OCI-LY3 (cell line): Measurements from ENCODE around the gene PLEKHA6.

ENCODE experiments used
- H2AFZ ChIP-seq: fragments of 200-600, 300-600 bp; shearing (Covaris generic); 2 replicates; pipeline ENCODE4 v1.6.0; 2014; ENCODE audit warnings: antibody characterized with exemption, low read depth, low read length
- H3K27ac ChIP-seq: fragments of 200-600, 300-600 bp; sonication (generic); 2 replicates; pipeline ENCODE4 v1.5.1; 2014; ENCODE audit warnings: mild to moderate bottlenecking, low read length, moderate library complexity, mixed read lengths
- H3K27me3 ChIP-seq: fragments of 200-600, 300-600 bp; sonication (generic); 2 replicates; pipeline ENCODE4 v1.6.1; 2014; ENCODE audit warnings: low read depth, low read length, mixed read lengths
- H3K36me3 ChIP-seq: fragments of 200-600, 300-600 bp; sonication (generic); replicated peaks from 2 replicates; pipeline ENCODE3; 2014; ENCODE audit warnings: low read depth, low read length, mixed read lengths
- H3K4me1 ChIP-seq: fragments of 300-600, 200-600 bp; sonication (generic); 2 replicates; pipeline ENCODE4 v1.6.1; 2014; ENCODE audit warnings: low read length, mixed read lengths
- H3K4me2 ChIP-seq: fragments of 200-600, 300-600 bp; sonication (generic); 2 replicates; pipeline ENCODE4 v1.6.1; 2014; ENCODE audit warnings: low read length, mixed read lengths
- H3K4me3 ChIP-seq: fragments of 300-600, 200-600 bp; sonication (generic); 2 replicates; pipeline ENCODE4 v1.5.1; 2014; ENCODE audit warnings: antibody characterized with exemption, mild to moderate bottlenecking, low read length, moderate library complexity
- H3K79me2 ChIP-seq: fragments of 300-600, 200-600 bp; shearing (Covaris generic); 2 replicates; pipeline ENCODE4 v1.6.1; 2014; ENCODE audit warnings: mild to moderate bottlenecking, low read length, mixed read lengths
- H3K9ac ChIP-seq: fragments of 300-600, 200-600 bp; shearing (Covaris generic); 2 replicates; pipeline ENCODE4 v1.6.0; 2014; ENCODE audit warnings: mild to moderate bottlenecking, low read length, moderate library complexity
- H3K9me3 ChIP-seq: fragments of 200-600, 300-600 bp; shearing (Covaris generic); 2 replicates; pipeline ENCODE4 v1.6.1; 2014; ENCODE audit warnings: low read length, mixed read lengths; ENCODE audit not compliant: insufficient read depth
- H4K20me1 ChIP-seq: fragments of 200-600, 300-600 bp; sonication (generic); 2 replicates; pipeline ENCODE4 v1.6.1; 2016; ENCODE audit warnings: low read length, mixed read lengths; ENCODE audit not compliant: insufficient read depth
- EZH2phosphoT487 ChIP-seq: fragments of 200-600 bp; shearing (Covaris generic); IDR thresholded peaks from 2 replicates; pipeline ENCODE4 v1.6.1; 2018; ENCODE audit warnings: antibody characterized with exemption, mixed run types, low read depth
- TF ChIP-seq, protein P1 (sequence below): fragments of 200-600, 300-600 bp; sonication (generic); IDR thresholded peaks from 2 replicates; pipeline ENCODE4 v1.5.1; 2014; ENCODE audit warnings: antibody characterized with exemption, low read length, low read depth

PLEKHA6 gene

DNA sequence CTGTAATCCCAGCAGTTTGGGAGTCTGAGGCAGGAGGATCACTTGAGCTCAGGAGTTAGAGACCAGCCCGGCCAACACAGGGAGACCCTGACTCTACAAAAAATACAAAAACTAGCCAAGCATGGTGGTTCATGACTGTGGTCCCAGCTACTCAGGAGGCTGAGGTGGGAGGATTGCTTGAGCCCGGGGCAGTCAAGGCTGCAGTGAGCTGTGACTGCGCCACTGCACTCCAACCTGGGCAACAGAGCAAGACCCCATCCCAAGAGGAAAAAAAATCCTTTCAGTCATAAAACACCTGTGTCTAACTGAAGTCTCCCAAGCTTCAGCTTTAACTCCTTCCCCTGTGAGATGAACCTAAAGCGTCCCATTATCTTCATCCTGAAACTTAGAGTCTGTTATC lies 112.9 kb downstream of the PLEKHA6 start:
- H3K9me3 ChIP-seq = no peaks in the 10 kb centered on the region
- no peaks in the 10 kb centered on the region for H3K79me2 ChIP-seq
- H4K20me1 ChIP-seq = no peaks in the 10 kb centered on the region
- TF ChIP-seq, protein P1, sequence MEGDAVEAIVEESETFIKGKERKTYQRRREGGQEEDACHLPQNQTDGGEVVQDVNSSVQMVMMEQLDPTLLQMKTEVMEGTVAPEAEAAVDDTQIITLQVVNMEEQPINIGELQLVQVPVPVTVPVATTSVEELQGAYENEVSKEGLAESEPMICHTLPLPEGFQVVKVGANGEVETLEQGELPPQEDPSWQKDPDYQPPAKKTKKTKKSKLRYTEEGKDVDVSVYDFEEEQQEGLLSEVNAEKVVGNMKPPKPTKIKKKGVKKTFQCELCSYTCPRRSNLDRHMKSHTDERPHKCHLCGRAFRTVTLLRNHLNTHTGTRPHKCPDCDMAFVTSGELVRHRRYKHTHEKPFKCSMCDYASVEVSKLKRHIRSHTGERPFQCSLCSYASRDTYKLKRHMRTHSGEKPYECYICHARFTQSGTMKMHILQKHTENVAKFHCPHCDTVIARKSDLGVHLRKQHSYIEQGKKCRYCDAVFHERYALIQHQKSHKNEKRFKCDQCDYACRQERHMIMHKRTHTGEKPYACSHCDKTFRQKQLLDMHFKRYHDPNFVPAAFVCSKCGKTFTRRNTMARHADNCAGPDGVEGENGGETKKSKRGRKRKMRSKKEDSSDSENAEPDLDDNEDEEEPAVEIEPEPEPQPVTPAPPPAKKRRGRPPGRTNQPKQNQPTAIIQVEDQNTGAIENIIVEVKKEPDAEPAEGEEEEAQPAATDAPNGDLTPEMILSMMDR = no peak
- no peak for TF ChIP-seq EZH2phosphoT487
- peaks cover 45% of the 10 kb centered on the region for H3K27me3 ChIP-seq
- no peak overlapping the region for H3K9ac ChIP-seq
- no peak overlapping the region for H3K4me3 ChIP-seq
- no peaks in the 10 kb centered on the region for H3K36me3 ChIP-seq
- H3K27ac ChIP-seq = no peak overlapping the region
- no peak overlapping the region for H2AFZ ChIP-seq
- H3K4me1 ChIP-seq = no peaks in the 10 kb centered on the region
- no peak overlapping the region for H3K4me2 ChIP-seq

DNA sequence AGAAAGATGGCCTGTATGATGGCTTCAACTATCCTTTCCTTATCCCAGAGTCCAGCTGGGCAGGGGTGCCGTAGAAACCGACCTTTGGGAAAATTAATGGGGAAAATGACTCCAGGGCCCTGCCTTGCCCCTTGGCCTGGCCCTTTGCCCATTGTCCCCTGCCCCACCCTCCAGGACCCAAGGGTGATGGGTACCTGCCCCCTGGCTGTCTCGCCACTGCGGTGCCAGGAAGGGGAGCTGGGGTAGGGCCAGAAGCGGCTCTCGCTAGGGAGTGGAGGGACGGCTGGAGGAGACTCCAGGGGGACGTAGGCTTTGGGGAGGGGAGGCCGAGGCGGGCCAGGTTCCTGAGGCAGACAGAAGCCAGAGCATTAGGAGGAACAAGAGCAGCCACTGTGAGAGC lies 116.8 kb downstream of the PLEKHA6 start:
- Histone ChIP-seq H3K4me1 (no peaks in the 10 kb centered on the region), H4K20me1 (no peaks in the 10 kb centered on the region), H3K36me3 (no peaks in the 10 kb centered on the region), H3K4me3 (no peak overlapping the region), H3K79me2 (no peaks in the 10 kb centered on the region), H3K27me3 (0 out of 2 replicates have a peak, but pooled peaks cover 16% of the 10 kb centered on the region), H3K9me3 (no peaks in the 10 kb centered on the region), H2AFZ (no peak overlapping the region), H3K9ac (no peak overlapping the region), H3K4me2 (no peak overlapping the region), H3K27ac (no peak overlapping the region)
- TF ChIP-seq, protein P1 = no peak
- no peak for TF ChIP-seq EZH2phosphoT487

DNA sequence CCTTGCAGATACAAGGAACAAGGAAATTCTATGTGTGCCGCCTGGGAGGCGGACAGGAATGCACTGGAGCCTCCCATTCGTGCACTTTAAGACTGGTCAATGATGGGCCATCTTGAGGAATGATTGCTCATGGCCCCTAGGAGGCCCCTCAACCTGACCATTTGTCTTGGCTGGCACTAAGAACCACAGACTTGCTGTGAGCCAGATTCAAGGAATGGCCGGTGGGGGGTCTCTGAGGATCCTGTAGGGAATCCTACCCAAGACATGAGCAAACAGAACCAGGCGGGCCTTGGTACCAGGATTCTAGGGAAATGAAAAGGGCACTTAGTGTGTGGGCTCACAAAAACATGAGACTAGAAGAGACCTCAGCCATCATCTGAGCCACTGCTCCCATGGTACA lies 117.8 kb downstream of the PLEKHA6 start:
- Histone ChIP-seq H3K4me1 (no peaks in the 10 kb centered on the region), H3K9ac (no peak overlapping the region), H3K4me2 (no peak overlapping the region), H2AFZ (no peak overlapping the region), H3K27me3 (0 out of 2 replicates have a peak, but pooled peaks cover 10% of the 10 kb centered on the region), H3K9me3 (no peaks in the 10 kb centered on the region), H3K36me3 (no peaks in the 10 kb centered on the region), H4K20me1 (no peaks in the 10 kb centered on the region), H3K4me3 (no peak overlapping the region), H3K27ac (no peak overlapping the region), H3K79me2 (no peaks in the 10 kb centered on the region)
- no peak for TF ChIP-seq EZH2phosphoT487
- TF ChIP-seq, protein P1 = no peak

DNA sequence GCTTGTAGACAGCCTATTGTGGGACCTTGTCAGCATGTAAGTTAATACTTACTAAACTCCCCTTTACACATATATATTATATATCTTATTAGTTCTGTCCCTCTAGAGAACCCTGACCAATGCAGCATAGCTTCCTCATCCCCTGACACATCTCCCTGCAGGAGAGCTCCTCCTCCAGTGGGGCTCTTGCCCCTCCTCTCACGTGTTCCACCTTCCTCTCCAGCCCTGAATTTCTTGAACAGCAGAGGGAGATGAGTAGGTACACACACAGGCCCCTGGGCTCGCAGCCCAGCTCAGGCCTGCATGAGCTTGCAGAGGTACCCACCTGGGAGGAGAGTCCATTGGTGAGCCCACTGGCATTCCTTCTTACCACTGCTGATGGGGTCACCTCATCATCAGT lies 118.7 kb downstream of the PLEKHA6 start:
- H3K79me2 ChIP-seq = no peaks in the 10 kb centered on the region
- no peaks in the 10 kb centered on the region for H4K20me1 ChIP-seq
- 0 out of 2 replicates have a peak, but pooled peaks cover 3% of the 10 kb centered on the region for H3K27me3 ChIP-seq
- TF ChIP-seq, protein P1 = no peak
- TF ChIP-seq EZH2phosphoT487 = no peak
- no peaks in the 10 kb centered on the region for H3K4me1 ChIP-seq
- H3K27ac ChIP-seq = no peak overlapping the region
- no peaks in the 10 kb centered on the region for H3K9me3 ChIP-seq
- no peaks in the 10 kb centered on the region for H3K36me3 ChIP-seq
- H2AFZ ChIP-seq = no peak overlapping the region
- no peak overlapping the region for H3K9ac ChIP-seq
- H3K4me2 ChIP-seq = no peak overlapping the region
- no peak overlapping the region for H3K4me3 ChIP-seq
